CD4-positive, alpha-beta T cell treated with Interferon alpha-2 for 1 hour (primary cell): ENCODE results near the gene GNAI3.
A peak's percentile ranks its signal among the peaks of the same experiment; 100 is the strongest.

Source experiments
- DNase-seq, 2 donors: peaks; one replicate each; pipeline ENCODE4 v3.0.0-alpha.2; 2020 to 2022

Gene GNAI3

DNA sequence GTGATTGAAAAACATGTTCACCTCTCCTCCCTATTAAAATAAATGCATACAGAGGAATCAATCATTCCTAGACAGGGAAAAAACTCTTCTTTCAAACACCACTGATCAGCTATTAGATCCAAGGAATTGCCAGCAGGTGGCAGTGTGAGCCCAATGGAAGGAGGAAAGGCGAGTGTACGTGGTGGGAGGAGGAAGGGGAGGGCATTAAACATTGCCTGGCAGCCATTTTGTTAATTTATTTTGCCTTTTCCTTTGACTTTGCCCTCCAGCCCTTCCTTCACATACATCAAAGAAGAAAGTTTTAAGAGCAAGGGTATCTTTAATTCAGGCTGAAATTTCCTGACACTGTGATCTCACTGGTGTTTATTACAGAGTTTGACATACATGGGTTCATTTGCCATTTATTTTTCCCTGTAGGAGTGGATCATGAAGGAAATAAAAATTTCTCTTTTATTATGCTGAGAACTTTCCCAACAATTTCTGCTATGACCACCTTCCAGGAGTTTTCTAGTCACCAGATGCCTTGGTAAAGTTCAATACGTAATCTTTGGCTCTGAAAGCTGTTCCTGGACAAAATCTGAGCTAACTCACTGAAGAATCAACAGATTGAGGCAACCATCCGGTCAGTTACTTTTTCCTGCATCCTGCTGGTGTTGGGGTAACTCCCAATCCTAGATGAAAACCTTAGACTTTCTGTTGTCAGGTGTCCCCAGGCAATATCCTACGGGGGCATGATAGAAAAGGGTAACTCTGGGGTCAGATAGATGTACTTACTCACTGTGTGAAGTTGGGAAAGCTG lies 1.9 kb upstream of the GNAI3 start:
- DNase-seq = peak; percentile 88 to 92

GRCh38 chr1:109547463-109548320 lies 723 bp upstream of the GNAI3 start:
- DNase-seq = peak in 1 of 2 donors; percentile 23

DNA sequence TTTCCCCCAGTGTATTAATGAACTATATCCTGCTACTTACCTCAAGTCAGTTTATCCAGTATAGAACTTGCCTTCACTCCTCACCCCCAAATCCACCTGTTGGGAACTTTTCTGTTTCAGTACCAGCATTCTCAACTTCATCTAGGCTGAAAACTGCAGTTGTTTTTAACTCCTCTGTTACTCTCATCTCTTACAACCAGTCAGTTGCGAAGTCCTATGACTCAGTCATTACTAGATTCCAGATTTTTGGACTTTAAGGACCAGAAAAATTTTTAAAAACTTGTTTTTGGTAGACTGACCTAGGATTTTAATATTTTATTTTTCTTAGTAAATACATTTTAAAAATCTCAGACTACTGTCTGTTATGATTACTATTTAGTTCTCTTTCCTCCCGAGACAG lies 8.1 kb downstream of the GNAI3 start:
- no peak for DNase-seq

- no peak for DNase-seq
These were observed 9.1 kb downstream of the GNAI3 start for GRCh38 chr1:109557520-109557919.

DNA sequence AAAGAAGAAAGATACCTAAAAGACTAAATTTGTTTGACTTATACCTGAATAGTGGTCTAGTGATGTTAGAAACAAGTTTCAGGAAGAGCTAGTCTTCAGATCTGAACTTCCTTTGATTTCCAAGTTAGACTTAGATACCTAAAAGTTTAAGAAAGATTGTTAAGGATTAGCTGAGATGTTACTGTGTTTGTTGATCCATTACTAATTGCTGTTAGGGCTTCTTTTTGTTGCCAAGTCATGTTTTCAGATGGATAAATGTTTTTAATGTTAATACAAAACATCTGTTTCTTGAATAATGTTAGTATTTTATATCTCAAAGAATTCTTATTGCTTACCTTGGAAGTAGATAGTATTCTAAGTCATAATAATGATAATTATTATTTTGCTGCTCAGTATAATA lies 11.6 kb downstream of the GNAI3 start:
- no peak for DNase-seq

GRCh38 chr1:109564194-109564878 lies 15.9 kb downstream of the GNAI3 start:
- DNase-seq = no peak

DNA sequence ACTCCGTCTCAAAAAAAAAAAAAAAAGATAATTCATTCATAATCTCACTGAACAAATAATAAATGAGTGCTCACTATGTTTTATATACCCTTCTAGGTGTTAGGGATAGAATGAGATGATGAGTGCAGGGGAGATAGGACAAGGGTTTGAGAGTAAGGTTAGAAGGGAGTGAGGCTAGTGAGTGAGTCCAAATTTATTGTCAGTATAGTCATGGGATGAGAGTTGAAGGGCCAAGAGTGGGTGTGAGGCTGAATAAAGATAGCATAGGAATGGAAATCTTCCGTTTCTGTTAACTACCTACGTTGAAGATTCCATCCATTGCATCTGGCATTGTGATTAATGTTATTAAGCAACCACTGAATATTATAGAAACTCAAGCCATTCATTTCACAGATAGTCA lies 16.8 kb downstream of the GNAI3 start:
- no peak for DNase-seq

DNA sequence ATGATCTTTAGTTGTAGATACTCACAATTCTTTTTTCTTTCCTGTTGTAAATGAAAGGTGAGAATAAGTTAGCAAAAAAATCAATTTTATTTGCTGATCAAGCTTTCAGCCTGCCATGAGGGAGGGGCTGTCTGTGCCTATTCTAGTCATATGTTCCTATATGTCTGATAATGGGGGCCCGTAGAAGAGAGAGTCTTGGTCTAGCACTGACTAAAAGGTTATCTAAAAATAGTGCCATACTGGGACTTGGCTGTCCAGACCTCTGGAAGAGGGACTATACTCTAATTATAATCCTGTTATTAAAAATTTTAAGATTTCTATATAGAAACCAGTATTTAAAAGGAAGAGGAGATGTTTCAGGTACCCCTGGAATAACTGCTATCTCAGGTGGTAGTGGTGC lies 18.6 kb downstream of the GNAI3 start:
- no peak for DNase-seq

- DNase-seq = no peak
These were observed 19.7 kb downstream of the GNAI3 start for GRCh38 chr1:109567877-109568672.

DNA sequence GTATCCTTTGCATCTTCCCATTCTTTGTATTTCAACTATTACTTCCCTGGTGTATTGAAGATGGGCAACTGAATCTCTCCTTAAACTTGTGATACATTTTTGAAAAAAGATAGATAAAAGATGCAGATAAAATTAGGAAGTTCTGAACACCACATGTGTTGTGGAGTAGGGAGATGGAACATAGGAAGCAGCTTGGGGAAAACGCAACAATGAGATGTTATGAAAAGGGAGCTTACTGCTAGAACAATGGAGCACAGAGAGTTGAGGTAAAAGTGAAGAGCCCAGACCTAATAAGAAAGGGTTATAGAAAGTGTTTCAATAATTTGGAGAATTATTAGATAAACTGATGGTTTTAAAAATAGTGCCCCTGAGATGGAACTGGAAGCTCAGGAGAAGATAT lies 20.9 kb downstream of the GNAI3 start:
- no peak for DNase-seq

- no peak for DNase-seq
These were observed 22.0 kb downstream of the GNAI3 start for GRCh38 chr1:109570414-109570813.

DNA sequence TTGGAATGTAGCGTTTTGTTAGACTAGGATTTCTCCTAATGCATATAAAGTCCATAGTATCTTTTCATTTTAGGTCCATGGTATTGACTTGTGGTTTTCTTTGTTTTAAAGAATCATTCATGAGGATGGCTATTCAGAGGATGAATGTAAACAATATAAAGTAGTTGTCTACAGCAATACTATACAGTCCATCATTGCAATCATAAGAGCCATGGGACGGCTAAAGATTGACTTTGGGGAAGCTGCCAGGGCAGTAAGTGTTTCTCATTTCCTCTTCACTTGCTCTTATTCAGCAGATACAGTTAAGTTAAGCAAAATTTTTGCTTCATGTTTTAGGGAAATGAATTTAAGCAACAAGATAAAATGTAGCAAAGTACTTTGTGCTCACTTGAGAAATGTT lies 25.4 kb downstream of the GNAI3 start:
- no peak for DNase-seq

DNA sequence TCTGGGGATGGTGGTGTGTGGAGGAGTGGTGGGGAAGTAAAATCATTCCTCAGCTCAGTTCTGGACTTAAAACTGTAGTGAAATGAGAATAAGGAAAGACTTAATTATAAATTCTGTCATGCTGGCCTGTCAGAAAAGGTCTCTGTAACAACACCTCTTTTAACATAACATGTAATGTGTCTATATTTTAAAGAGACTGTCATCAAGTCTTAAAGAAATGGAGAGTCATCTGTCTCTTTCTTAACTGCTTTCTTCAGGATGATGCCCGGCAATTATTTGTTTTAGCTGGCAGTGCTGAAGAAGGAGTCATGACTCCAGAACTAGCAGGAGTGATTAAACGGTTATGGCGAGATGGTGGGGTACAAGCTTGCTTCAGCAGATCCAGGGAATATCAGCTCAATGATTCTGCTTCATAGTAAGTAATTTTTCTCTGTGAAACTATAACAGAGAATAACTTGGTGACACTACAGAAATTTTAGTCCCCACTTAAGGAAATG lies 30.6 kb downstream of the GNAI3 start:
- DNase-seq = no peak

DNA sequence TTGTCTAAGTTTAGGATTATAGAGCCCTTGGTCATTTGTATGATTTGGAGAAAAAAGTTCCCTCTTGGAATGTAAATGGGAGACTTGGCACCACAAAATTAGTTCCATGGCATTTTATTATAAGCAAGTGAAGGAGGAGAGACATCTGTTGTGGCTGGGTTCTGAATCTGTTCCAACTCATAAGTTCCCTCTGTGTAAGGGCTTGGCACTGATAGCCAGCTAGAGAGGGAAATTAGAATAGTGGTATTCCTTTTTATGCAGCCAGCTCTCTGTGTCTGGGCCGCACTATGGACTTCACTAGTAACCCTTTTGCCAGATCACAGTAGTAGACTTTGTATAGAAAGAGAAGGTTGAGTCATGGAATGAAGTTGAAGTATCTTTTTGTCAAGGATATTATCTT lies 31.1 kb downstream of the GNAI3 start:
- DNase-seq = no peak

DNA sequence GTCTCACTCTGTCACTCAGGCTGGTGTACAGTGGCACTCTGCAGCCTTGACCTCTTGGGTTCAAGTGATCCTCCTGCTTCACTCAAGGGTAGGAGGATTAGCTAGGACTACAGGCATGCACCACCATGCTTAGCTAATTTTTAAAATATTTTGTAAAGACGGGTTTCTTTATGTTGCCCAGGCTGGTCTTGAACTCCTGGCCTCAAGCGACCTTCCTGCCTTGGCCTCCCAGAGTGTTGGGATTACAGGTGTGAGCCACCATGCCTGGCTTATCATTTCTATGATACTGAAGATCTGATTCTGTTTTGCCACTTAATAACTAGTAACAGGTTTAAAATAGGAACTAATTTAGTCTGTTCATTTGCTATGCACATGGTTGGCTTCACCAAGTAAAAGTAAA lies 33.6 kb downstream of the GNAI3 start:
- no peak for DNase-seq

- no peak for DNase-seq
These were observed 36.4 kb downstream of the GNAI3 start for GRCh38 chr1:109584766-109585165.

DNA sequence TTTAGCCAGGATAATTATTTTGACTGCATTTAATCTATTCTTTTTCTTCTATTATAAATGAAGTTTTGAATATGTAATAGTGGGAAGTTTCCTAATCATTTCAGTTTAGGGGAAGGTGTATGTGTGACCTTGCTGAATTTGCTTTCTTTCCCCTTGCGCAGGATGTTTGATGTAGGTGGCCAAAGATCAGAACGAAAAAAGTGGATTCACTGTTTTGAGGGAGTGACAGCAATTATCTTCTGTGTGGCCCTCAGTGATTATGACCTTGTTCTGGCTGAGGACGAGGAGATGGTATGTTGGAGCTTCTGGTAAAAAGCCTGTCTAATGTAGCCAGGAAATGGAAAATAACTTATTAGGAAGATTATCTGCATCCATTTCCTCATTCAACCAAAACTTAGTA lies 37.6 kb downstream of the GNAI3 start:
- no peak for DNase-seq

DNA sequence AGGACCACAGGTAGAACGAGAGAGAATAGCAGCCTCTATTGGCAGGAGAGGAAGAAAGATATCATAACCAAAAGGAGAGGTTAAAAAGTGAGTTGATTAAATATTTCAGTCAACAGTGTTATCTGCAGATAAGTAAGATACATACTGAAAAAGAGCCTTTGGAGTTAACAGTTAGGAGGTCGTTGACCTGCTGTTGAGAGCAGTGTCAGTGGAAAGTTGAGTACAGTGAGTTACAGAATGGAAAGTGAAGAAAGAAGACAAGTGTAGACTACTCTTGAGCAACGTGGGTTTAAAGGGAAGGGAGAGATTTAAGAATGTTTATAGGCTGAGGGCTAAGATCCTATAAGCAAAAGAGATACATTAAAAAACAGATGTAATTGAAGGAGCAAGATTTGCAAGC lies 40.8 kb downstream of the GNAI3 start:
- DNase-seq = no peak

- no peak for DNase-seq
These were observed 41.3 kb downstream of the GNAI3 start for GRCh38 chr1:109589679-109590078.

- DNase-seq = no peak
These were observed 44.5 kb downstream of the GNAI3 start for GRCh38 chr1:109592916-109593315.

DNA sequence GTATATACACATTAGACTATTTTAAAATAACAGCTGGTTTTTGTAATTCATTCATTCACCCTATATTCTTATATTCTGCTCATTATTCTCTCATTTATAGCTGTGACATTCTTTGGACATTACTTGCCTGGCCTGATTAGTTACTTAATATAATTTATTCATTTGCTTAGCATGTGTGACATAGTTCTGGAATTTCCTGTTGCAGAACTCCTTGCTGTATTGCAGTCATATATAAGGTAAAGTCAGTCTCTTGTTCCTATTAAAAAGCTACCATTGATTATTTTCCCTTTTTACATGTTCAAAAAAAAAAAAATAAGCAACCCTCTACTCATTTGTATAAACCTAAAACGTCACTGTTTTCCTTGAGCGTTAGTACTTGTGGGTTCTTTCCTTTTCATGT lies 47.1 kb downstream of the GNAI3 start:
- DNase-seq = no peak

- no peak for DNase-seq
These were observed 49.7 kb downstream of the GNAI3 start for GRCh38 chr1:109598156-109598555.

- DNase-seq = no peak
These were observed 50.2 kb downstream of the GNAI3 start for GRCh38 chr1:109598655-109599054.
